ENCODE results near the gene TBL3. TPM values are rescaled to one million over a fixed set of nuclear protein-coding genes. Genes with fewer than 3 reads are reported as not detected.

The TBL3 gene
- total RNA-seq, 6 donors from 2014 or later, result 22.0 to 51.6 (median 35.0) TPM

DNA sequence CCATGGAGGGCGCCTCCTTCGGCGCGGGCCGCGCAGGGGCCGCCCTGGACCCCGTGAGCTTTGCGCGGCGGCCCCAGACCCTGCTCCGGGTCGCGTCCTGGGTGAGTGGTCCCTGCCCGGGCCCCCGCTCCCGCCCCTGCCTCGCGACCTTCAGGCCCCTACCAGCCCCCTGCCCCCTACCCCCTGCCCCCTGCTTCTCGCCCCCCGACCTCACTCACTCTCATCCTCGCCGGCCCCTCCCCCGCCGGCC, 18.2 kb downstream of the TBL3 start:
- Histone ChIP-seq H3K4me1 (peaks cover 30 to 47% (median 34%) of the 10 kb centered on the region in 4 donors), H3K9me3 (peaks cover 0 to 8% (median 2%) of the 10 kb centered on the region in 4 donors), H3K36me3 (peaks cover 0 to 18% (median 16%) of the 10 kb centered on the region in 4 donors), H3K4me3 (peak overlapping the region in 3 of 4 donors; percentile 31 to 46 (median 31)), H3K27ac (no peak overlapping the region), H3K27me3 (peaks cover 0 to 30% (median 21%) of the 10 kb centered on the region in 4 donors)
- ATAC-seq (ENCODE audit: low FRiP score in 2 of 2) (no peak), DNase-seq (no peak)
- TF ChIP-seq POLR2AphosphoS5 (IDR thresholded peaks at IDR 0.05) (no peak), POLR2A (IDR thresholded peaks at IDR 0.05) (no peak)
- 2% methylated on average over 11 of the region's 25 CpGs; no CpG with 5 or more reads in 1 of the 2 donors for WGBS, 2 donors

DNA sequence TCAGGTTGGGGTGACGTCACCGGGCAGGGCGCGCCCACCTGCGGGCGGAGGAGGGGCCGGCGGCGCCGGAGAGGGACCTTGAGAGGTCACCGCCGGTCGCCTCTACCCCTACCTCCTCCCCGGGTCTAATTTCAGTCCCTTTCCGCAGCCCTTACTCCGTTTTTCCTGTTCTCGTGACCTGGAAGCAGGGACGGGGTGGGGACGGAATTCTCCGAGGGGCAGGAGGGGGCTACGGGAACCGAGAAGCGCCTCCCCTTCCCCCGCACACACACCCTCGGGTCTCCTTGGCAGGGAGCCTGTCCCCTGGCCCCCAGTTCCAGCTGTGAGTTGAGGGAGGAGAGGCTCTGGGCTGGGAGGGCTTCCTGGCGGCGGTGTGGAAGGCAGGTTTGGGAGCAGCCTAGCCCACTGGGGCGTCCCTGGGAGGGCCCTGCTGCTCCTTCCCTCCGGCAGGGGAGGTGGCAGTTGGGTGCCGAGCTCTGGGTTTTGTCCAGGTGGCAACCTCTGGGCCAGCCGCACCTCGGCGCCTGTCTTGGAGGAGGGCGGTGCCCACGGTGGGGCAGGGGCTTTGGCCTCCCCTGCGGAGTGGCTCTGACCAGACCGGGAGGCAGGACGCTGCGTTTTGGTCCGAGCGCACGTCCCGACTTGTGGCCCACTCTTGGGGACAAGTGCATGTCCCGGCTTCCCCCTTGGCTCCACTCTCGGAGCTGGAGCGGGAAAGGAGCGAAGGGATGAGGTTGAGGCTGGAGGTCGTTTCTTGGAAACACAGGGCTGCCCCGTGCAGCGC, 18.7 kb downstream of the TBL3 start:
- Histone ChIP-seq H3K4me3 (peak overlapping the region in 3 of 4 donors; percentile 31 to 46 (median 31)), H3K9me3 (peaks cover 0 to 8% (median 2%) of the 10 kb centered on the region in 4 donors), H3K27ac (peak overlapping the region in 1 of 4 donors; percentile 18), H3K4me1 (peaks cover 26 to 42% (median 29%) of the 10 kb centered on the region in 4 donors), H3K27me3 (peaks cover 0 to 30% (median 21%) of the 10 kb centered on the region in 4 donors), H3K36me3 (peaks cover 0 to 16% (median 14%) of the 10 kb centered on the region in 4 donors)
- TF ChIP-seq POLR2AphosphoS5 (IDR thresholded peaks at IDR 0.05), result no peak
- no peak for TF ChIP-seq EP300 (IDR thresholded peaks at IDR 0.05)
- TF ChIP-seq POLR2A (IDR thresholded peaks at IDR 0.05), result no peak
- no peak for TF ChIP-seq CTCF (IDR thresholded peaks at IDR 0.05)
- ATAC-seq (ENCODE audit: low FRiP score in 2 of 2) (no peak), DNase-seq (peak; percentile 52 to 90)
- WGBS, 2 donors, result 4 to 6% methylated on average over 16 to 40 of the region's 50 CpGs

DNA sequence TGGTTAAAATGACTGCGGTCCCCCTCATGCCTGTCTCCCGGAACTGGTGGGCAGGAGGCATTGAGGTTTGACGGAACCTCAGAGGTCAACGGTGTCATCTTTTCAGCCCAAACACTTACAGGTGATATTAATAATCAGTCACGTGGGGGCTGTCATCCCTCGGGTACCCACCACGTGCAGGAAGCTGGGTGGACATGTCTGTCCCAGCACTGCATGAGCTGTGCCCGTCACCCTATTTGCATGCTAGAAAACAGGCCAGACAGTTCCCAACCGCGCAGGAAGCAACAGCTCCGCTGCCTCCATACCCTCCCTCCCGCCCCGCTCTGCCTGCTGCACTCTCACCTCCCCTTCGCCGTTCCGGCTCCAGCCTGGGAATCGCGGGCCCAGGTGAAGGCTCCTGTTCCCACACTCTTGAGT, 19.3 kb downstream of the TBL3 start:
- 4 to 10% methylated on average over 4 to 14 of the region's 18 CpGs for WGBS, 2 donors
- Histone ChIP-seq H3K27ac (peak overlapping the region in 1 of 4 donors; percentile 52), H3K9me3 (peaks cover 0 to 8% (median 2%) of the 10 kb centered on the region in 4 donors), H3K4me1 (peaks cover 26 to 42% (median 29%) of the 10 kb centered on the region in 4 donors), H3K36me3 (peaks cover 0 to 11% (median 8%) of the 10 kb centered on the region in 4 donors), H3K4me3 (peak overlapping the region in 2 of 4 donors; percentile 46 to 51), H3K27me3 (peaks cover 0 to 30% (median 21%) of the 10 kb centered on the region in 4 donors)
- DNase-seq (peak; percentile 38 to 75), ATAC-seq (ENCODE audit: low FRiP score in 2 of 2) (no peak)
- TF ChIP-seq CTCF (IDR thresholded peaks at IDR 0.05), result no peak
- TF ChIP-seq EP300 (IDR thresholded peaks at IDR 0.05), result no peak
- TF ChIP-seq POLR2A (IDR thresholded peaks at IDR 0.05), result no peak
- no peak for TF ChIP-seq POLR2AphosphoS5 (IDR thresholded peaks at IDR 0.05)

DNA sequence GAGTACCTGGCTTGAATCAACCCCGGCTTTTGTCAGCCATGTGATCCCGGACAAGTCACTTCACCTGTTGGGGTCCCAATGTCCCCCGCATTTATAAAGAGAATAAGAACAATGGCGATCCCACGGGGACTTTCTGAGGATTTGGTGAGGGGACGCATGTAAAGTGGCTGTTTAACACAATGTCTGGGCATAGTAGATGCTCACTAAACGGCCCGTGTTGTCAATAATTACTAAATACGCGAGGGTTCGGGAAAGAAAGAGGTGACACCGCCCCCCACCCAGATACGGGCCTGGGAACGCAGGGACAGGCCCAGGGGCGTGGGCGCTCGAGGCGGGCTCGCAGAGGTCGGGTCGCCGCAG, 19.7 kb downstream of the TBL3 start:
- WGBS, 2 donors, result 20 to 21% methylated on average over 13 to 22 of the region's 22 CpGs
- no peak for TF ChIP-seq POLR2AphosphoS5 (IDR thresholded peaks at IDR 0.05)
- TF ChIP-seq EP300 (IDR thresholded peaks at IDR 0.05), result no peak
- no peak for TF ChIP-seq POLR2A (IDR thresholded peaks at IDR 0.05)
- no peak for TF ChIP-seq CTCF (IDR thresholded peaks at IDR 0.05)
- Histone ChIP-seq H3K4me3 (peak overlapping the region in 3 of 4 donors; percentile 35 to 51 (median 46)), H3K36me3 (peaks cover 0 to 7% (median 4%) of the 10 kb centered on the region in 4 donors), H3K27ac (peak overlapping the region in 3 of 4 donors; percentile 34 to 58 (median 52)), H3K4me1 (peaks cover 26 to 42% (median 29%) of the 10 kb centered on the region in 4 donors), H3K9me3 (peaks cover 0 to 8% (median 2%) of the 10 kb centered on the region in 4 donors), H3K27me3 (peaks cover 0 to 30% (median 21%) of the 10 kb centered on the region in 4 donors)
- ATAC-seq (ENCODE audit: low FRiP score in 2 of 2) (no peak), DNase-seq (no peak)

DNA sequence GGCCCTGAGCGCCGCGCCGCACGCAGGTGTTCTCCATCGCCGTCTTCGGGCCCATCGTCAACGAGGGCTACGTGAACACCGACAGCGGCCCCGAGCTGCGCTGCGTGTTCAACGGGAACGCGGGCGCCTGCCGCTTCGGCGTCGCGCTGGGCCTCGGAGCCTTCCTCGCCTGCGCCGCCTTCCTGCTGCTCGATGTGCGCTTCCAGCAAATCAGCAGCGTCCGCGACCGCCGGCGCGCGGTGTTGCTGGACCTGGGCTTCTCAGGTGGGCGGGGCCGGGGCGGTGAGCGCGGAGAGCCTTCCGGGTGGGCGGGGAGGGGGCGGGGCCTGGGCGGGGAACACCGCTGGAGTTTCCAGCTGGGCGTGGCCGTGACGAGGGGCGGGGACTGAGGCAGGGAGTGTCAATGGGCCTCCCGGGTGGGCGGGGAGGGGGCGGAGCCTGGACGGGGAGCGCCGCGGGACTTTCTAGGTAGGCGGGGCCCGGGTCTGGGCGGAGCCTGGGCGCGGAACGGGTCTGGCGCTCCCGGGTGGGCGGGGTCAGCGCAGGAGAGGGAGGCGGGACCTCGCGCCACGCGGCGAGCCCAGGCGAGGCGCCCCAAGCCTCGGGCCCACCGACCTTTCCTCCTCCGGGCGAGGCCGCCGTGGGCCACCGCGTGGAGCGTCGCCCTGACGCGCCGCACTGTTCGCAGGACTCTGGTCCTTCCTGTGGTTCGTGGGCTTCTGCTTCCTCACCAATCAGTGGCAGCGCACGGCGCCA, 20.3 kb downstream of the TBL3 start:
- Histone ChIP-seq H3K4me3 (peak overlapping the region in 3 of 4 donors; percentile 35 to 51 (median 46)), H3K27ac (peak overlapping the region in 3 of 4 donors; percentile 34 to 58 (median 52)), H3K4me1 (peaks cover 26 to 42% (median 29%) of the 10 kb centered on the region in 4 donors), H3K36me3 (peaks cover 0 to 6% (median 4%) of the 10 kb centered on the region in 4 donors), H3K9me3 (peaks cover 0 to 8% (median 2%) of the 10 kb centered on the region in 4 donors), H3K27me3 (peaks cover 0 to 30% (median 21%) of the 10 kb centered on the region in 4 donors)
- WGBS, 2 donors, result 7 to 9% methylated on average over 12 to 35 of the region's 96 CpGs
- TF ChIP-seq CTCF (IDR thresholded peaks at IDR 0.05) (no peak), POLR2AphosphoS5 (IDR thresholded peaks at IDR 0.05) (peak in 1 of 2 donors; percentile 51), POLR2A (IDR thresholded peaks at IDR 0.05) (peak in 1 of 4 donors; percentile 58)
- ATAC-seq (ENCODE audit: low FRiP score in 2 of 2) (peak; percentile 87 to 92), DNase-seq (peak; percentile 94 to 99)

Data from upper lobe of left lung (tissue), 6 donors.